ENCODE data around the gene ASMTL. TPM values are rescaled to one million over a fixed set of nuclear protein-coding genes. Genes with fewer than 3 reads are reported as not detected.
A peak's percentile ranks its signal among the peaks of the same experiment; 100 is the strongest.
"Not testable (repeated sequence)": the region's sequence is repeated elsewhere in the genome, so short reads cannot be mapped to it uniquely, and the experiment has no call there.

The ASMTL gene
- total and polyA plus RNA-seq, 8 donors, result 11.2 to 25.9 (median 16.3) TPM

DNA sequence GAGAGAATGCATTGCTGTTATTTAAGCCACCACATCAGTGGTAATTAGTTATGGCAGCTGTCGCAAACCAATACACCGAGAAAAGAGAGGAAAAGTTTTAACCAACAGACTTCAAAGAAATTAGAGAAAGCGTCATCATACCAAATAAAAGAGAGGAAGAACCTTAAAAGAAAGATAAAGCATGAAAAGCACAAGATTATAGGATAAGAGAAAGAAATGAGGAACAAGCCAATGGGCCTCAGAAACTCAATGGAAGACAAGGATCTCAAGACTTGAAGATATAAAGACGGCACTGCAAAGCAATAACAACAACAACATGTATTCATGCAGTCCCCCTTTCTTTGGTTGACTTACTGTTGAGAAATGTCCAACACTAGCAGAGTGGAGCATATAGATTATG is 22.8 kb upstream of the ASMTL start:
- TF ChIP-seq, protein P1, sequence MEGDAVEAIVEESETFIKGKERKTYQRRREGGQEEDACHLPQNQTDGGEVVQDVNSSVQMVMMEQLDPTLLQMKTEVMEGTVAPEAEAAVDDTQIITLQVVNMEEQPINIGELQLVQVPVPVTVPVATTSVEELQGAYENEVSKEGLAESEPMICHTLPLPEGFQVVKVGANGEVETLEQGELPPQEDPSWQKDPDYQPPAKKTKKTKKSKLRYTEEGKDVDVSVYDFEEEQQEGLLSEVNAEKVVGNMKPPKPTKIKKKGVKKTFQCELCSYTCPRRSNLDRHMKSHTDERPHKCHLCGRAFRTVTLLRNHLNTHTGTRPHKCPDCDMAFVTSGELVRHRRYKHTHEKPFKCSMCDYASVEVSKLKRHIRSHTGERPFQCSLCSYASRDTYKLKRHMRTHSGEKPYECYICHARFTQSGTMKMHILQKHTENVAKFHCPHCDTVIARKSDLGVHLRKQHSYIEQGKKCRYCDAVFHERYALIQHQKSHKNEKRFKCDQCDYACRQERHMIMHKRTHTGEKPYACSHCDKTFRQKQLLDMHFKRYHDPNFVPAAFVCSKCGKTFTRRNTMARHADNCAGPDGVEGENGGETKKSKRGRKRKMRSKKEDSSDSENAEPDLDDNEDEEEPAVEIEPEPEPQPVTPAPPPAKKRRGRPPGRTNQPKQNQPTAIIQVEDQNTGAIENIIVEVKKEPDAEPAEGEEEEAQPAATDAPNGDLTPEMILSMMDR (IDR thresholded peaks at IDR 0.05), result no peak
- no peaks in the 10 kb centered on the region for H3K4me1 ChIP-seq
- 82 to 87% methylated on average over 4 of the region's 4 CpGs for WGBS, 2 donors

DNA sequence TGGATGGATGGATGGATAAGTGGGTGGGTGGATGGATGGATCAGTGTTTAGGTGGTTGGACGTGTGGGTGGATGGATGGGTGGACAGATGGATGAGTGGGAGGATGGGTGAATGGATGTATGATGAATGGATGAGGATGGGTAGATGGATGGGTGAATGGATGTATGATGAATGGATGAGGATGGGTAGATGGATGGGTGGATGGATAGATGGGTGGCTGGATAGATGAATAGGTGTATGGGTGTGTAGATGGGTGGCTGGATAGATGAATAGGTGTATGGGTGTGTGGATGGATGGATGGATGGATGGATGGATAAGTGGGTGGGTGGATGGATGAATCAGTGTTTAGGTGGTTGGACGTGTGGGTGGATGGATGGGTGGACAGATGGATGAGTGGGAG is 21.9 kb upstream of the ASMTL start:
- 46 to 66% methylated on average over 2 of the region's 2 CpGs for WGBS, 2 donors
- H3K9me3 ChIP-seq; H3K4me1 ChIP-seq; DNase-seq; H3K4me3 ChIP-seq; H3K27me3 ChIP-seq; intact Hi-C loops (cut with DNase I); ATAC-seq; H3K36me3 ChIP-seq; FAIRE-seq; H3K27ac ChIP-seq: not testable (repeated sequence)

More for the DNA sequence above, 22.8 kb upstream of the ASMTL start:
- Histone ChIP-seq H3K9me3 (no peaks in the 10 kb centered on the region), H3K27me3 (no peaks in the 10 kb centered on the region), H3K36me3 (no peaks in the 10 kb centered on the region), H3K27ac (no peak overlapping the region), H3K4me3 (no peak overlapping the region)
- FAIRE-seq, result no peak
- ATAC-seq, result no peak
- intact Hi-C loops (cut with DNase I), result no loop called here
- no peak for DNase-seq

DNA sequence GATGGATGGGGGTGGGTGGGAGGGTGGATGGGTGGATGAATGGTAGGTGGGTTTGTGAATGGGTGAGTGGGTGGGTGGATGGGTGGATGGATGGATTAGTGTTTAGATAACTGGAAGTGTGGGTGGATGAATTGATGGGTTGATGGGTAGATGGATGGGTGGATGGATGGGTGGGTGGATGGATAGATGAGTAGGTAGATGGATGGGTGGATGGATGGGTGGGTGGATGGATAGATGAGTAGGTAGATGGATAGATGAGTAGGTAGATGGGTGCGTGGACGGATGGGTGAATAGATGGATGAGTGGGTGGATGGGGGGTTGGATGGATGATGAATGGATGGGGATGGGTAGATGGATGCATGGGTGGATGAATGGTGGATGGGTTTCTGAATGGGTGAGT is 20.3 kb upstream of the ASMTL start:
- intact Hi-C loops (cut with DNase I), result no loop called here
- H3K4me1 ChIP-seq, result no peaks in the 10 kb centered on the region
- ATAC-seq, result no peak
- H3K36me3 ChIP-seq, result no peaks in the 10 kb centered on the region
- no peaks in the 10 kb centered on the region for H3K9me3 ChIP-seq
- no peaks in the 10 kb centered on the region for H3K27me3 ChIP-seq
- no peak for FAIRE-seq
- peak in 1 of 6 donors; percentile 4 for DNase-seq
- WGBS, 2 donors, result 65 to 72% methylated on average over 2 of the region's 2 CpGs
- TF ChIP-seq, protein P1 (IDR thresholded peaks at IDR 0.05), result no peak
- H3K4me3 ChIP-seq, result no peak overlapping the region
- H3K27ac ChIP-seq, result no peak overlapping the region

DNA sequence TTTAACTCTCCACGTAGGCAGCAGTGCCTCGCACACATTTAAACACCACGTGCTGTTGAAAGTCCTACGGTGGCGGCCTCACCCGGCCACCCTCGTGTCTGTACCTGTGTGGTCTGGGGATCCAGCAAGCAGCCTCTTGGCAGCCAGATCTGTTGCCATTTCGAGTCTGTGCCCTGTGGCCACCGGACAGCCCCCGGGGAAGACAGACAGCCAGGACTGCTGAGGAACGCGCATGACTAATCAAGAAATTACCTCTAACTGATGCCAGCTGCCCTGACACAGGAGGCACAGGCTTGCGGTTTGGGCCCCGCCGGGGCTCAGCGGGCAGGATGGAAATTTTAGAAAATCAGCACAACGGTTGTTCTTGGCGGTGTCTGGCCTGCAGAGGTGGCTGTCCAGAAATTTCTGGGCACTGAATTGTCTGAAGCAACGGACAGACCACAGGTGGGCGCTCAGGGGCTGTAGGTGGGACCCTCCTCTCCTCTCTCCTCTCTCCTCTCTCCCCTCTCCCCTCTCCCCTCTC is 15.6 kb upstream of the ASMTL start:
- Histone ChIP-seq H3K27ac (no peak overlapping the region), H3K27me3 (peaks cover 0 to 6% (median 0%) of the 10 kb centered on the region in 4 donors)

DNA sequence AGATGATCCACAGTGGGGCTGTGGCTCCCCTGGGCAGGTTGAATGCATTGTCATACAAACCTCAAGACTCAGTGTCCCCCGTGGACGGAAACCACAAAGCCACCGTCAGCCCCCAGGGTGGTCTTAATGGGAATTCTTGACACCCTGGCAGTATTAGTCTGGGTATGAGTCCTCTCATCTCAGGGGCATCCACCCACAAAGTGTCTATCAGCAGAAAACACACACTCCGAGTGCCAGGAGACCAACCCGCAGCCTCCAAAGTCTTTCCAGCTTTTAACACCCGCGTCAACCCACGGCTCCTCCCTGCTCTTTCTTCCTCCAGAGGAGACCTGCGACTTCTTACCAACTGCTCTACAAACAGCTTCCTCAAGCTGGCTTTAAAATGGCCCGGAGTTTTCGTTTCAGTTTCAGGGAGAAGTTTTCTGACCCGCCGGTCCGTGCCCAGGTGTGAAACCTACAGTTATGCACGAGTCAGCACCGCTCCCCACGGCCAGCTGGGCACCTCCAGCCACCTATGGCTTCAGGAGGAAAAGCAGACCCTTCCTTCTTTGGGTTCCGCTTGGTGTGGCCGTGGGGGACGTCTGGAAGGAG is 14.4 kb upstream of the ASMTL start:
- WGBS, 2 donors, result 32 to 44% methylated on average over 20 of the region's 20 CpGs

More for the DNA sequence above, 15.6 kb upstream of the ASMTL start:
- FAIRE-seq, result no peak
- Histone ChIP-seq H3K36me3 (no peaks in the 10 kb centered on the region), H3K4me3 (no peak overlapping the region), H3K9me3 (no peaks in the 10 kb centered on the region), H3K4me1 (no peaks in the 10 kb centered on the region)
- intact Hi-C loops (cut with DNase I), result loop anchor here in 1 of 3 donors (10.0 kb wide), 1 partner anchor 106 kb away; no protein-coding TSS in a partner anchor
- WGBS, 2 donors, result 57 to 62% methylated on average over 19 to 20 of the region's 20 CpGs
- ATAC-seq, result peak in 1 of 4 donors; percentile 27
- TF ChIP-seq, protein P1 (IDR thresholded peaks at IDR 0.05), result no peak
- DNase-seq, result peak in 1 of 6 donors; percentile 11

More for the DNA sequence above, 14.4 kb upstream of the ASMTL start:
- Histone ChIP-seq H3K4me3 (no peak overlapping the region), H3K4me1 (no peaks in the 10 kb centered on the region), H3K27me3 (peaks cover 0 to 6% (median 0%) of the 10 kb centered on the region in 4 donors), H3K36me3 (no peaks in the 10 kb centered on the region), H3K27ac (no peak overlapping the region), H3K9me3 (no peaks in the 10 kb centered on the region)
- peak in 1 of 6 donors; percentile 13 for DNase-seq
- intact Hi-C loops (cut with DNase I), result loop anchor here in 1 of 3 donors (10.0 kb wide), 1 partner anchor 108 kb away; no protein-coding TSS in a partner anchor
- FAIRE-seq, result no peak
- peak in 1 of 4 donors; percentile 41 for ATAC-seq
- TF ChIP-seq, protein P1 (IDR thresholded peaks at IDR 0.05), result no peak
